NCI-H510A (cell line): ENCODE measurements around the gene CCNK.

Source experiments
- DNase-seq: peaks from one replicate; lab custom pipeline; 2025; lab: John Stamatoyannopoulos, UW

The CCNK gene

DNA sequence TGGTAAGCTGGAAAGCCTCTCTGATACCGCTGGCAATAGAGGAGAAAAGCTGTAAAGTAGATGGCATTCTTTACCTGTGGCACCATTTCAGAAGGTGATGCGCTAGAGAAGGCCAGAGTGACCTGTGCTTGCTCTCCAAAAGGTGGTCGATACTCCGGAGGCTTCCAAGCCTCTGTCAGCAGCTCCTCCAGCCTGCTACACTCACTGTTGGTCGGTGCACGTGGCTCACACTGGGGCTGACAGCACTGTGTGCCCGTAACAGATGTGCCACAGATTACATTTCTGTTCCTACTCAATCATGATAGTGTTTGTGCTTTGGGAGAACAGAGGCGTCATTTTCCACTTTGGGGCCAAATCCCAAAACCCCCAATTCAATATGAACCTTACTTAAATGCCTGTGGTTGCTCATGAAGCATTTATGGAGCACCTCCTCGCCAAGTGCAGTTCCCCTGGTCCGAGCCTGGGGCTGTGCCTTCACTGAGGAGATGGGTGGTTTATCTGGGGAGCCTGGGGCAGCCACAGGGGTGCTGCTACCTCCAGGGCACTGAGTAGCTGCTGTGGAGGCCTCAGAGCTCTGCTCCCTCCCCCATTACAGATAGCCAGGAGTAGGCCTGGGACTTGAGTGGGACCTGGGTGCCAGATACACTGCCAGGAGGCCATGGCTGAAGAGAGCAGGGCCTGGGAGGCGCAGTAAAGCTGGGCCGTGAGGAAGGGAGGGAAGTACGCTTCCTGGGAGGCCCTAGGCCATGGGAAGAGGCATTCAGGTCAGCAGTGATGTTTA lies 26.8 kb downstream of the CCNK start:
- DNase-seq: no peak

DNA sequence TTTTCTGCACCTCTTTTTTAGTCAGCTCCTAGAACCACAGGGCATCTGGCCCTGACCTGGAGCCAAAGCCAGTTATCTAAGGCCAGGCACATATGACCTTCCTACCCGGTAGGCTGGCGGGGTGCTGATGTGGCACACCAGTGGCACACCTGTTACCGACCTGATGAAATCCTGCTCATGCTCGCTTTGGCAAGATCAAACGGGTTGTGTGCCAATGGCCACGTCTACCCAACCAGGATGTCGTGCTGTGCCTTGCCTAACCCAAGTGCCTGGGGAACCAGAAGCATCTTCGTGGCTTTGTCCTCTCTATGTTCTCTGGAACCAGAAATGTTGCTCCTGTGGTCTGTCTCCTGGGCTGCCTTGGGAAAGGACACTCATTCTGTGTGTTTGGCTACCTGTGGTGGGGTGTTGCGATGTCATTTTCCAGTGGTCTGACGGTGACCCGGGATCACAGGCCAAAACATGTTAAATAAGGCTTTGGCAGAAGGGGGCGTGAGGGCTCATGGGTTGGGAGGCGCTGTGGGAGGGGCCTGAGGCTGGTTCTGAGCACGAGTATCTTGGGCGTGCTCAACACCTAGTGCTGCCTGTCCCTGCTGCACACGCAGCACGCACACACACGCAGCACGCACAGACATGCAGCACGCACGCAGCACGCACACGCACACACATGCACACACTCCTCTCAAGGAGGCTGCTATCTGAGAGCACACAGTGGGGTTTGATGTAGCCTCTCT lies 27.9 kb downstream of the CCNK start:
- DNase-seq: no peak

DNA sequence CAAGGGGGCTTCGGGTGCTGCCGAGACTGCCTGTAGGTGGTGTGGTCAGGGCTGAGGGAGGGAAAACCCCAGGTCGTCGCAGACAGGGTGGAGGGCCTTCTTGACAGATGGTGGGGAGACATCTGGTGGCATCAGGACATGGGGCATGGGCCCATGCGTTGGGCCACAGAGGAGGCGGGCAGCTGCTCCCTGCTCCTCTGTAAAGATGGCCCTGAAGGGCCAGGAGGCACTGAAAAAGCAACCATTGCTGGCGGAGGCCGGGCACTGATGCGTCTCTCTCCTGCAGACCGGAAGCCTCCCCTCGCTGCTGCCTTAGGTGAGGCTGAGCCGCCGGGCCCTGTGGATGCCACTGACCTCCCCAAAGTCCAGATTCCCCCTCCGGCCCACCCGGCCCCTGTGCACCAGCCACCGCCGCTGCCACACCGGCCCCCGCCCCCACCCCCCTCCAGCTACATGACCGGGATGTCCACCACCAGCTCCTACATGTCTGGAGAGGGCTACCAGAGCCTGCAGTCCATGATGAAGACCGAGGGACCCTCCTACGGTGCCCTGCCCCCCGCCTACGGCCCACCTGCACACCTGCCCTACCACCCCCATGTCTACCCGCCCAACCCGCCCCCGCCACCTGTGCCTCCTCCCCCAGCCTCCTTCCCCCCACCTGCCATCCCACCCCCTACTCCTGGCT lies 28.8 kb downstream of the CCNK start:
- DNase-seq: no peak

DNA sequence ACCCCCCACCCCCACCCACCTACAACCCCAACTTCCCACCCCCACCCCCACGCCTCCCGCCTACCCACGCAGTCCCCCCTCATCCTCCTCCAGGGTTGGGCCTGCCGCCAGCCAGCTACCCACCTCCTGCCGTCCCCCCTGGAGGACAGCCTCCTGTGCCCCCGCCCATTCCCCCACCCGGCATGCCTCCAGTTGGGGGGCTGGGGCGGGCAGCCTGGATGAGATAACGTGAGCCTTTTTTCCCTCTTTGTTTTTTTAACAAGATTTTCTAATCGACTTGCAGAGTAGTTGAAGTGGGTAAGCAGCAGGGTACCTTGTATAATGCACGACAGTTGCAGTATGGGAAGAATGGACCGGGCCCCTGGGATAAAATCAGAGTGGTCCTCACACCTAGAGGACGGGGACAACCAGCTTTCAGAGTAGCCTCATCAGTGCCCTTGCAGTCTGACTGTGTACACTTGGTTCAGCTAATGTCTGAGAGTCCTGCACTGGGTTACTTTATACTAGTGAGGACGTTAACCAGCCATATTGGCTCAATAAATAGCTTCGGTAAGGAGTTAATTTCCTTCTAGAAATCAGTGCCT lies 29.4 kb downstream of the CCNK start:
- no peak for DNase-seq

DNA sequence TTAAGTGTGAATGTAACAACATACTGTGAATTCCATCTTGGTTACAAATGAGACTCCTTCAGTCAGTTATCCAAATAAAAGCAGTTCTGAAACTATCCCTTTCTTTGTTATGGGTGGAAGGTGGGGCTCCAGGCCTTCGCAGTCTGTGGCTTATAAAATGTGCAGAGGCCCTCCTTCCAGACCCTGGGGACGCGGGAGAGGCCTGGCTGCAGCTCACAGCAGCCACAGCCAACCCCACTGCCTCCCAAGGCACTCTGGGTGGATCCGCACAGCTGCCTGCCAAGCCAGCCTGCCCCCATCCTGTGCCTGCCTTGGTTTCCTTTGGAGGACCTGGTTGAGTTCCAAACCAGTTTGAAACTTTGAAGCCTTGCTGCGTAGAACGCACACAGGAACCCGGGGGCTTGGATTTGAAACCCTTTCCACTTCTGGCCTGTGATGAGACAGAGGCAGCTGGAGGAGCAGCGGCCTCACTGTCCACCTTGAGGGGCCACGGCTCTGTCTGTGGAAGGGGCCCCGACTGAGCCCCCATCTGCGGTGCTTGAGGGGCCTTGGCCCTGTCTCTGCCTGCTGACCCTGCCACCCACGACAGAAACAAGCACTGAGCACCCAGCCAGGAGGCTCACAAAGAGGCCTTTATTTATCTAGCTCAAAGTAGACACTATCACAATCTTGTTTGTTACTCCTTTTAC lies 30.4 kb downstream of the CCNK start:
- no peak for DNase-seq

DNA sequence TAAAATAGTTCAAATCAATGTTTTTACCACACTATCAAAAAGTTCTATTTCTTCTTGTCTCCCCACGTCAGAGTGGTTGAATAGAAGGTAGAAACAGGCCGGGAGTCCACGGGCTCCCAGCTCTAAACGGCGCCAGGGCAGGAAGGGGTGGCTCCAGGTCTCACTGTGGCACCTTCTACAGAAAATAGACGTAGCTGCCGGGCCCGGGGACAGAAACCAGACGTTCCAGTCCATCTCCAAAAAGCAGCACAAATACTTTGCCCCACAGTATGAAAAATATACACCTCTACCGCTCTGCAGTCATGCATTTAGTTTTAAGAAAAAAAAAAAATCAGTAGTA lies 30.9 kb downstream of the CCNK start:
- DNase-seq: no peak

DNA sequence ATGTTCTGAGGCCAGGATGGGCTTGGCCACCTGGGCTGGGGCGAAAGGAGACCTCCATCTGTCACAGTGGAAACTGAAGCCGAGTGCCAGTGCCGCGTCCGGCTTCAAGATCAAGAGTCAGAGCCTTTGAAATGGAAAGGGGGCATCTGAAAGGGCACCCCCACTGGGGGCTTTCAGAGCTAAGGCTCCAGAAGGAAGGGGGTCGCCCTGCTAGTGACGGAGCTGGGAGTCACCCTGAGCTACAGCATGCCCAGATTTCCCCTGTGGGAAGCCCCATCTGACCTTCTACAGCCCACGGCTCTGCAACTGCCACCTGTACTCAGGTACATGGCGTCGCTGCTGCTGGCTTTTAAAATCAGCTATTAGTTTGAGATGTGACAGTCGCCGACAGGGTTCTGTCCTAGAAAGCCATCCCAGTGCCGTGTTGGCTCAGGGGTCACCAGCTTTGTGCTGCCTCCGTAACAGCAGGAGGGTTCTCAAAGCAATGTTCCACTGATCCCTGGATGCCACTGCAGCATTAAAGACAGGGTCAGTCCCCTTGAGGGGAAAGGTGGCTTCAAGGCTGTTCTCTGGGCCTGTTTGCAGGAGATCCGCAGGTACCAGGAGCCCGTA lies 31.5 kb downstream of the CCNK start:
- no peak for DNase-seq

DNA sequence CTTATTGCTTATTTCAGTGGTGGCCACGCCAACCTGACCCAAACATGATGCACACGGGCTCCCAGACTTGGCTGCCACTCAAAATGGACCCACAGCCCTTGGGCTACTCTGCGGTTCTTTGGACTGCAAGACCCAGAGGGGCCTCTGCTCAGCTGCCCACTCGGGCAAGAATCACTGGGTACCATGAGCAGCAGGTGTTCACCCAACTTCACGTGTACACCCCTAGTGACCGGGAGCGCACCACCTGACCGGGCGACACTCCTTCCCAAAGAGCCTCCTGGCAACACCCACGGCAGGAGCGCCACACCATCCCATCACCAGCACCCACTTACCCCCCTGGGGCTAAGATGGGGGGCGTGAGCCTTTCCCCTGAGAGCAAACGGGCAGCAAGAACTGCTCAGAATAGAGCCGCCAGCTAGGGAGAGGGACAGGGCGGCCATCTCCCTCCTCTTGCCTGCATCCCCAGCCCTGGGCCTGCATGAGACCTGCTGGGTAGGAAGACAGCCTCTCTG lies 32.0 kb downstream of the CCNK start:
- DNase-seq: no peak

DNA sequence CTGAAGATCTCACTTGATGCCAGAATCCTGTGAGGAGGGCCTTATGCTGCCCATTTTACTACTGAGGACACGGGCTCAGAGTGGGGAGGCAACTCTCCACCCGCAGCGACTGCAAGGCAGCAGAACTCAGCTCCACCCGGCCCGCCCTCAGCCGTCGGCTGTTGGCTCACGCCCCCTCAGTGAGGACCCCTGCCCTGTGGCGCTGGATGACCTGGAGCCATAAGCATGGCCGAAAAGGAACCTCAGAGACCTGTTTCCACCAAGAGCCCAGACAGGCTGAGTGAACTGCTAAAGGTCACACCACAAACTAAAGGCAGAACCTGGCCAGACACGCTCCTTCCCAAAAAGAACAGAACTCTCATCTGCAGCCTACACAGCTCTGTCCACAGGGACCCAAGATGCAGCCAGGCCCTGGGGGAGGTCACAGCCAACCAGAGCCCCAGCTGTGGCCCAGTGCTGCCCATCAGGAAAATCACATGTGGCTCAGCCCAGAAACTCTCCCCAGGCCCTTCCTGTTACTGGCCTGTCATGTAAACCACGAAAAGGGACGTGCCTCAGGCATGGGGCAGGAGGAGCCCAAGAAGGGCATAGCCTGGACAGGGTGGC lies 32.8 kb downstream of the CCNK start:
- no peak for DNase-seq

DNA sequence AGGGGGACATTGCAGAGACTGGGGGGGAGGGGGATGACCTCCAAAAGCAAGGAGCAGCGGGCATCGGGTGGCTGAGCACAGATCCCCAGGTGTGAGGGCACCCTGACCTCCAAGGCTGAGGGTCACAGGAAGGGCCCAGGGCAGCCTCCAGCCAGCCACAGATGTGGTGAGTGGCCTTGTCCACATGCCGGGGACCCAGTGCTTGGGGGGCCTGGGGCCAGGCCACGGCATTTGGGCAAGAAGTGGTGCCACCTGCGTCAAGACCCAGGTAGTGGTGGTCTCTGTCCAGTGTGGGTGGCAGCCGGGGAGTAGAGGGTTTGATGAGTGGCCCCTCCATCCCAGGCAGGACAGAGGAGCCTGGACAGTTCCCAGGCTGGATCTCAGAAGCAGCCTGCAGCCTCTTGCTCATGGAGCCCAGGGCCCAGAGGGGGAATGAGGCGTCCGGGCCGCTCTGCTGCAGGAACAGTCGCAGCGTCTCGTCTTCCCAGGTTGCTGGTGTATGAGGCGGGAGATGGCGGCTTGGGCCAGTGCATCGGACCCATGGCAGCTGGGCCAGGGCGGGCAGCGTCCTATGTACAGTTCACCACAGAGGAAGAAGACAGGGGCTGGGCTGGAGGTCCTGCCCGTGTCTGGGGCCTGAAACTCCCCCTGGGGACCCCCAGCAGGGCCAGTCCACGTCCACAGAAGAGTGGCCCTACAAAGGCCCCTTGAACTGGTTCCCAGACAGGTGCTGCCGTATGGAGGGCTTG lies 33.5 kb downstream of the CCNK start:
- no peak for DNase-seq

DNA sequence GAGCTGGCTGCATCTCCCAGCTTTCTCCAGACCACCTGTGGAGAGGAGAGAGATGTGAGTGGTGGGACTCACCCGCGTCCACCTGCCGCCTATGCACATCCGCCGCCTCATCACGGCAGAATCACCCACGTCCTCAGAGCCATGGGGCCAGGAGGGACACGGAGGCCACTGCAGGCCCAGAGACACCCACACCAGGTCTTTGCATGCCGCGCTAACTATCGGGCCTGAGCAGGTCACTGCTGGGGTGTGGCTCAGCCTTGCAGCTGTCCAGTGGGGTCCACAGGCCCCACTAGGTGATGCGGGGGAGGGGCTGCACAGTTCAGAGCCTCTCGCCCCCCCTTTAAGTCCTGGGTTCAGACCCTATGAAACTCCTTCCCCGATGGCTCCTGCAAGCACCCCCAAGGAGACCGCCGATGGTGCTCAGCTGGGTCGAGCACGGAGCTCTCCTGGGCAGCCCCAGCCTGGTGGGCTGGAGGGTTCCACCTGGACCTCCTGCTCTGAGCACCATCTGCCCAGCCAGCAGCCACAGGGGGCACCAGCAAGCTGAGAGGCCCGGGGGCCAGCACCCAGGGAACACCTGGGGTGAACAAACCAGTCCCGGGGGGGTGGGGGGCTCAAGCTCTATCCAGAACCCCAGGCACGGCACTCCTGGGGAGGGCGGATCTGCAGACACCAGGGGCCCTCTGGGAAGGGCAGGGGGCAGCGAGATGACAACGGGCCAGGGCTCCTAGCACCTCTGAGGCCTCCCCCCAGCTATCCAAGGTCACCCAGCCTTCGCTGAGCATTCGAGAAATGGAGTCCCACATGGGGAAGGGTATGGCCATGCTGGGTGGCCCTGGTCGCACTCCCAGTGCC lies 34.3 kb downstream of the CCNK start:
- no peak for DNase-seq

DNA sequence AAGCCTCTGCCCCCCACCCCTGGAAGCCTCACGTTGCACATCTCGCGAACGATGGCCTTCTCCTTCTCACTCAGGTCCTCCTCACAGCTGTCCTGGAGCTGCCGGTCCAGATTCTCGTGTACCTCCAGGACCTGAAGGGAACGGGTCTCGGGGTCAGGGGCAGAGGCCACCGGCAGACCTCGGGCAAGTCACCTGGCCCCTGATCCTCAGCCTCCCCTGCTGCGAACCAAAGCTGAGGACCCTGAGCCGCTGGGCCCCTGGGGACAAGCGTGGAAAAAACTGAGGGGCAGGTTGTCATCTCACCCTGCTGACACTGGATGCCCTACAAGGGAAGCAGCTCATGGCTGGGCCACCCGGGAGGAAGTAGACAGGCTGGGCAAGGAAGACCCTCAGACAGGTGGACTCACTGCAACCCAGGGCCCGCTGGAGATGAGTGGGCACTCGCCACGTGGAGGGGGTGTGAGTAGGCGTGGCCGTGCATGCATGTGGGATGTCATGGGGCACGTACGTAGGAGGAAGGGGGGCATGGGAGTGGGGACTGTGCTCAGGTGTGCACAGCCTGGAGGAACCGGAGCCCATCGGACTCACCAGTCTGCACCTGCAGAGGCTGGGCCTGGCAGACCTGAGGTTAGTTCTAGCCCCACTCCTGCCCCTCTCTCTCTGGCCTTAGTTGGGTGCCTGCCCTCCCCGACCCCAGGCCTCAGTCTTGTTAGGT lies 35.1 kb downstream of the CCNK start:
- no peak for DNase-seq

DNA sequence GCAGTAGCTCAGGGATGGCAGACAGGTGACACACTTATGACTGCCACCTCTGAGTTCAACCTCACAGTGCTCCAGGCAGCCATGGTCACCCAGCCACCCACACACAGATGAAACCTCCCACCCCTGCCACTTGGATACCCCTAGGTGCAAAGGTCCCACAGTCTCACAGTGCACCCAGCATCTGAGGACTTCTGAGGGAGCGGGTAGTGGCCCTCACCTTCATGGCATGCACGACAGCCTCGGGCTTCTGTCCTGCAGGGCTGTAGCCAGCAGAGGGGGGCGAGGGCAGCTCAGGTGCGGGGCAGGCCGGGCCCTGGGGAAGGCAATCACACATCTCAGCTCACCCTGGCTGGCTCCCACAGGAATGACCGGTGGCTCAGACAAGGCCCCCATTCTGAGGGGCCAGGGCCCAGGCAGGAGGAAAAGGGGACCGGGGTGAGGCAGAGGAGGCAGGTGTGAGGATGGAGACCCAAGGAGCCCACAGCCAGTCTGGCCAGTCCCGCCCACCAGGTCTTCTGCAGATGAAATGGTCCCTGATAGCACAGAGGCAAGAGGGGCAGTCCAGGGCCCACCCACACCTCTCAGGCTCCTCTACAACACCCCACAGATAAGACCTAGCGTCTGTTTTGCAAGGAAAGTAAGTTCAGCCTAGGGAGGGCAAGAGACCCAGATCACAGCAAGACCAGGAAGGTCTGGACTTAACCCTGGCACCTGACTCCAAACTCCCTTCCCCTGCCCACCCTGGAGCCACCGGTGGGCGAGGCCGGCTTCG lies 35.8 kb downstream of the CCNK start:
- no peak for DNase-seq

DNA sequence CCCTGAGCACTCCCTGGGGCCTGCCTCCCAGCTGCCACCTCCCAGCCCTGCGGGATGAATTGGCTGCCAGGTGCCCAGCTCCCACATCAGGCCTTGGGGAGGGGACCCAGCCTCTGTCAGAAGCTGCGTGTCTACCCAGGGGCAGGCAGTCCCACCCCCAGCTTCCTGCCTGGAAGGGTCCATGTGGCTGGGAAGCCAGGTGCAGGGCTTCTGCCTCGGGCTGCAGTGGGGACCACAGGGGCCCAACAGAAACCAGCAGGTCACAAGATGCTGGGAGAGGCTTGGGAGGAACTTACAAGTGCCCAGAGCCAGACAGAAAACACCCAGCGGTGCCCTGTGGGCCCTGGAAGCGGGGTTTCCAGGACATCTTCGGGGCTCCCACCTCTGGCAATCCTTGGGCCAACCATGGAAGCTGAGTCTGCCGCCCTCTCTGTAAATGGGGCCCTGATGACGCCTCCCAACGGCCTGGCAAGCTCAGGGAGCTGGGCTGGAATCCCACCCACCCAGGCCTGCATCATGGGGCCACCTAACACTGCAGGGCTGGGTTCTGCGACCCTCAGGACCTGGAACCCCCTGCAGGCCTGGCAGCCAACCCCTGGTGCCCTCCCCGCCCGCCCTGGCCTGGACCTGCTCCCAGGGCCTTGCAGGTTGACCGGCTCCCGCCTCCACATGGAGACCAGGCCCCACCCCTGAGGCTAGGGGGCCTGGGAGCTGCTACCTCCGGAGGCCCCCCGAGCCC lies 36.6 kb downstream of the CCNK start:
- DNase-seq: no peak

DNA sequence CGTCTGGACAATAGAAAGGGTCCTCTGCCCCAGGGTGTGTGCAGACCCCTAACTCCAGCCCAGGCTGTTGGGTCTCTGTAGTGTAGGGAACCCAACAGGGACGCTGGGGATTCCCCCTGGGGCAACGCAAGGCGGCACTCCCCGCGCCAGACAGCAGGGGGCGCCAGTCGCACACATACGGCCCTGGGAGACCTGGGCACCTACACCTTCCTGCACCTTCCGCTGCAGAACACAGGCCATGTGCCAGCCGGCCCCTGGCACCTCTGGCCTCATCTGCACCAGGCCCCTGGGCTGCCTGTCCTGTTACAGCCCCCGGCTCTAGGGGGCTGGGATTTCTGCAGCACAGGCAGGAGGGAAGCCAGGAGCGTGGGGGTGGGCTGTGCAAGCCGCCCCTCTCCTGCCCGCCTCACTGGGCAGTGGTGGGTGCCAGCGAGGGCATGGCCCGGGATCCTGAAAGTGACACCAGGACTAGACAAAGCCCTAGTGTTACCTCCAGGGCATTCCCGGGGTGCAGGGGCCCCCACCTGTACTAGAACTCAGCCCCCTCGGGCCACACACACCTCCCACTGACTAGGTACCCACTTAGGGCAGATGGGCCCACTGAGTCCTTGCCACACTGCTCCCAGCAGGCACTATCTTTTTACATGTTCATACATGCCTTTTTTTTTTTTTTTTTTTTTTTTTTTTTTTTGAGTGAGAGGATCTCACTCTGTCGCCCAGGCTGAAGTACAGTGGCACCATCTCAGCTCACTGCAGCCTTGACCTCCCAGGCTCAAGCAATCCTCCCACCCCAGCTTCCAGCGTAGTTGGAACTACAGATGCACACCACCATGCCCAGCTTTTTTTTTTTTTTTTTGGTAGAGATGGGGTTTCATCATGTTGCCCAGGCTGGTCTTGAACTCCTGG lies 37.5 kb downstream of the CCNK start:
- peak; percentile 28 for DNase-seq

DNA sequence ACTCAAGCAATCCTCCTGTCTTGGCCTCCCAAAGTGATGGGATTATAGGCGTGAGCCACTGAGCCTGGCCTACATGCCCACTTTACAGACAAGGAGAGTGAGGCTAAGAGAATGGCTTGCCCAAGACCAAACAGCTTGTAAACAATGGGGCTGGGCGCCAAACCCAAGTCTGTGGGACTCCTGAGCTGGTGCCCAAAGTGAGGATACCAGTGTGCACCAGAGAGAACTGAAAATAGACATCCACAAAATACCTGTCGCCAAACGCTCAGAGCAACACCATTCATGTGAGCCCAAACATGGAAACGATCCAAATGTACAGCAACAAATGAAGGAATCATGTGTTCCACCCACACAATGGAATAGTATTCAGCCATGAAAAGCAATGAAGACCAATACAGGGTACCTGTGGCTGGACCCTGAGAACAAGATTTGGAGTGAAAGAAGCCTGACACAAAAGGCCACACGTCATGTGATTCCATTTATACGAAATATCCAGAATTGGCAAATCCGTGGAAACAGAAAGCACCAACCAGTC lies 38.2 kb downstream of the CCNK start:
- no peak for DNase-seq
